Heart left ventricle (tissue), 16 donors: ENCODE measurements around the gene KCTD2. TPM values are rescaled to one million over a fixed set of nuclear protein-coding genes. Genes with fewer than 3 reads are reported as not detected.

ENCODE experiments used
- ATAC-seq, 4 donors: fragments of 200-7000 bp; cut with Tn5 transposase; one replicate each; pipeline ENCODE4 v1.9.1; 2020 to 2022; ENCODE audit warnings: moderate library complexity in 4 of 4, mild to moderate bottlenecking in 3 of 4, moderate number of reproducible peaks in 1 of 4
- DNase-seq, 5 donors: peaks; one replicate each; pipeline ENCODE4 v3.0.0-alpha.2; 2020
- H3K27ac ChIP-seq, 12 donors: fragments of 200-600 bp; sonication (generic) in 4 of 12; one replicate each; pipeline versions ENCODE4 v1.5.0 to v1.8.0; 2016 to 2022; ENCODE audit warnings: mild to moderate bottlenecking in 2 of 12
- H3K27me3 ChIP-seq, 9 donors: fragments of 200-600 bp; sonication (generic) in 2 of 9; one replicate each; pipeline versions ENCODE4 v1.5.1 to v1.8.0; 2016 to 2022; ENCODE audit warnings: mild to moderate bottlenecking in 3 of 9
- H3K36me3 ChIP-seq, 9 donors: fragments of 200-600 bp; sonication (generic) in 2 of 9; one replicate each; pipeline versions ENCODE4 v1.5.0 to v1.8.0; 2018 to 2022; ENCODE audit warnings: mild to moderate bottlenecking in 2 of 9
- H3K4me1 ChIP-seq, 12 donors: fragments of 200-600 bp; sonication (generic) in 4 of 12; one replicate each; pipeline versions ENCODE4 v1.5.0 to v1.8.0; 2016 to 2022; ENCODE audit warnings: mild to moderate bottlenecking in 3 of 12
- H3K4me3 ChIP-seq, 12 donors: fragments of 200-600 bp; sonication (generic) in 4 of 12; one replicate each; pipeline versions ENCODE4 v1.5.0 to v1.8.0; 2017 to 2022; ENCODE audit warnings: mild to moderate bottlenecking in 9 of 12, moderate library complexity in 4 of 12
- H3K9me3 ChIP-seq, 12 donors: fragments of 200-600 bp; sonication (generic) in 4 of 12; one replicate each; pipeline versions ENCODE4 v1.5.0 to v1.8.0; 2016 to 2022; ENCODE audit warnings: mild to moderate bottlenecking in 1 of 12
- POLR2A ChIP-seq, 2 donors: fragments of 450-650 bp; IDR thresholded peaks; one replicate each; pipeline ENCODE4 v1.6.1; 2017; ENCODE audit warnings: antibody characterized with exemption in 2 of 2, mild to moderate bottlenecking in 2 of 2, moderate library complexity in 2 of 2
- WGBS, 4 donors: extraction: QIAGEN DNeasy Blood & Tissue Kit in 2 of 4; methylation state at CpG; one replicate each; pipeline versions ENCODE4 v1.1.5 to v1.1.7; 2013 to 2018; 5-methylcytosine and 5-hydroxymethylcytosine counted together
- intact Hi-C, 10 donors: fragments of 100-400 bp; cut with DNase I; formaldehyde crosslinking; loops; one replicate each; pipeline versions ENCODE4 v1.11.1 to v1.14.2; 2022
- polyA plus RNA-seq, 2 donors: library from polyadenylated mRNA; stranded (reverse); fragments of 200-250 nt; gene quantifications; one replicate each; pipeline ENCODE4 v1.2.3, GENCODE V29; 2013
- total RNA-seq, 9 donors: library from RNA; depleted of rRNA in 2 of 9; stranded (reverse); fragments of >200 nt in 2 of 9; fragmentation: NEBNext Ultra II Directional in 3 of 9; extraction: Animal tissue kit (Norgen Biotek cat#: 25700) in 3 of 9; gene quantifications; one replicate each; pipeline versions ENCODE4 v1.1.0 to v1.2.4, GENCODE V29; 2016 to 2023
- TF ChIP-seq, protein P1 (sequence below), 12 donors: fragments of 200-600 bp; sonication (generic) in 4 of 12; IDR thresholded peaks; one replicate each; pipeline versions ENCODE4 v1.5.0 to v1.8.0; 2018 to 2022; ENCODE audit warnings: antibody characterized with exemption in 12 of 12, mild to moderate bottlenecking in 5 of 12
- donor health status: ischemic (EF 13 %, LVEDD 7.1; RV severe dilation, severe dysfunction).
- donor health status: healthy with polysubstance abuse.
- donor health status: DM: no; HTN: yes; CAD: no.
- donor health status: DM: no; HTN: no; CAD: no.
- donor health status: ischemic (EF 25% LVEDD 6.9; RV normal size, moderate dysfunction).
- donor health status: ischemic (EF 25% LVEDD 5.7; RV mildly dilated, moderate dysfunction).
- donor health status: healthy.
- donor health status: DM: yes; HTN: yes; CAD: no.
- donor health status: ischemic (EF 35%, LVEDD 5.7; RV mildly dilated, moderate dysfunction).
- donor health status: nonischemic (EF 11% LVEDD 7.7; RV severe dilation, severe dysfunction).
- donor health status: DM: yes; HTN: yes; CAD: no.
- donor health status: PGD.
- donor health status: ischemic (EF 29% LVEDD 5.4; RV normal size, mild dysfunction).
- donor health status: nonischemic (EF 23%, LVEDD 6.1; RV moderate dilation, normal function).

KCTD2 gene
- total and polyA plus RNA-seq, 11 donors: 15.7 to 38.7 (median 31.5) TPM

GRCh38 chr17:75012096-75012345 is 35.0 kb upstream of the KCTD2 start:
- H3K4me3 ChIP-seq: peak overlapping the region; percentile 68 to 96 (median 89)
- no peaks in the 10 kb centered on the region for H3K27me3 ChIP-seq
- TF ChIP-seq POLR2A (IDR thresholded peaks at IDR 0.05): no peak
- TF ChIP-seq, protein P1, sequence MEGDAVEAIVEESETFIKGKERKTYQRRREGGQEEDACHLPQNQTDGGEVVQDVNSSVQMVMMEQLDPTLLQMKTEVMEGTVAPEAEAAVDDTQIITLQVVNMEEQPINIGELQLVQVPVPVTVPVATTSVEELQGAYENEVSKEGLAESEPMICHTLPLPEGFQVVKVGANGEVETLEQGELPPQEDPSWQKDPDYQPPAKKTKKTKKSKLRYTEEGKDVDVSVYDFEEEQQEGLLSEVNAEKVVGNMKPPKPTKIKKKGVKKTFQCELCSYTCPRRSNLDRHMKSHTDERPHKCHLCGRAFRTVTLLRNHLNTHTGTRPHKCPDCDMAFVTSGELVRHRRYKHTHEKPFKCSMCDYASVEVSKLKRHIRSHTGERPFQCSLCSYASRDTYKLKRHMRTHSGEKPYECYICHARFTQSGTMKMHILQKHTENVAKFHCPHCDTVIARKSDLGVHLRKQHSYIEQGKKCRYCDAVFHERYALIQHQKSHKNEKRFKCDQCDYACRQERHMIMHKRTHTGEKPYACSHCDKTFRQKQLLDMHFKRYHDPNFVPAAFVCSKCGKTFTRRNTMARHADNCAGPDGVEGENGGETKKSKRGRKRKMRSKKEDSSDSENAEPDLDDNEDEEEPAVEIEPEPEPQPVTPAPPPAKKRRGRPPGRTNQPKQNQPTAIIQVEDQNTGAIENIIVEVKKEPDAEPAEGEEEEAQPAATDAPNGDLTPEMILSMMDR (IDR thresholded peaks at IDR 0.05): no peak
- intact Hi-C loops: loop anchor here in 9 of 10 donors (1.0 to 5.0 kb wide), 9 partner anchors 21 to 51 kb away; partner anchors contain the start of gene CDR2L (in 1 of the 9)
- 20 to 39% (median 36%) methylated on average over 5 of the region's 5 CpGs for WGBS, 4 donors
- peaks cover 0 to 34% (median 22%) of the 10 kb centered on the region in 12 donors for H3K4me1 ChIP-seq
- H3K9me3 ChIP-seq: no peaks in the 10 kb centered on the region
- H3K36me3 ChIP-seq: peaks cover 0 to 12% (median 7%) of the 10 kb centered on the region in 9 donors
- DNase-seq: no peak
- ATAC-seq: no peak
- H3K27ac ChIP-seq: peak overlapping the region; percentile 52 to 96 (median 90)

DNA sequence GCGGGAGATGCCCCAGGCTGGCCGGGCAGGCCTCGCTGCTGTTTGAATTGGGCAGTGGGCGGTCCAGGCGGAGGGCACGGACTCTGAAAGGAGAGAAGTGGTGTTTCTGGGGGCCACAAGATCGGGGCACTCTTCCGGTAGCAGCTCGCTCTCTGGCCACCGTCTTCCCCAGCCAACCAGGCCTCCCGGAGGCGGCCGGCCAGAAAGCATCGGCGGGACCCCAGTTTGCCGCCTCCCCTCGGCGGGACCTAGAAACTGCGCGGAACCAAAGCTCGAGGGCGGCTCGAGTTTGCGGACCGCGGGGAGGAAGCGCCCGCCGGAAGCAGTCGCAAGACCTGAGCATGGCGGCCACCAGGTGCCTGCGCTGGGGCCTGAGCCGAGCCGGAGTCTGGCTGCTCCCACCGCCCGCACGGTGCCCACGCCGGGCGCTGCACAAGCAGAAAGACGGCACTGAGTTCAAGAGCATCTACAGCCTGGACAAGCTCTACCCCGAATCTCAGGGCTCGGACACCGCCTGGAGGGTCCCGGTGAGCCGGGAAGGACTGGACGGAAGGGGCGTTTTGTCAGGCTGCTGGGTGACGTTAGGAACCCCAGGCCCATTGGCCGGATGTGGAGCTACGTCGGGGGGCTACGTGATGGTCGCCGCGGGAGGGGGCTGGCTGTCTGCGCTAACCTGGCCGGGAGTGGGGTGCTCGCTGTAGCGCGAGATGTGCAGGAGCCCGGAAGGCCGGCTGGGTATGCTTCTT is 34.5 kb upstream of the KCTD2 start, which contains the start of gene MRPL58:
TSS of gene MRPL58 (plus strand) at position 325 of the 746 bp plus-strand sequence. CDS start at position 342, 17 bp downstream.
- Histone ChIP-seq H3K27me3 (no peaks in the 10 kb centered on the region), H3K9me3 (no peaks in the 10 kb centered on the region), H3K4me1 (peaks cover 0 to 34% (median 22%) of the 10 kb centered on the region in 12 donors), H3K36me3 (peaks cover 0 to 17% (median 7%) of the 10 kb centered on the region in 9 donors), H3K27ac (peak within 1 kb of the TSS; percentile 52 to 96 (median 90)), H3K4me3 (peak within 1 kb of the TSS; percentile 68 to 96 (median 89))
- TF ChIP-seq POLR2A (IDR thresholded peaks at IDR 0.05): no peak
- TF ChIP-seq, protein P1 (IDR thresholded peaks at IDR 0.05): peak; percentile 37 to 76 (median 64)
- peak; percentile 76 to 93 (median 91) for ATAC-seq
- peak; percentile 83 to 90 (median 87) for DNase-seq
- 1 to 4% (median 2%) methylated on average over 34 to 63 of the region's 63 CpGs for WGBS, 4 donors
- intact Hi-C loops: loop anchor here in 9 of 10 donors (1.0 to 5.0 kb wide), 9 partner anchors 20 to 51 kb away; partner anchors contain the start of gene CDR2L (in 1 of the 9)

GRCh38 chr17:75013092-75013559 is 33.9 kb upstream of the KCTD2 start:
- ATAC-seq (no peak), DNase-seq (no peak)
- H3K27me3 ChIP-seq: no peaks in the 10 kb centered on the region
- H3K4me1 ChIP-seq: peaks cover 0 to 34% (median 22%) of the 10 kb centered on the region in 12 donors
- H3K36me3 ChIP-seq: peaks cover 0 to 23% (median 10%) of the 10 kb centered on the region in 9 donors
- intact Hi-C loops: loop anchor here in 9 of 10 donors (2.0 to 5.0 kb wide), 7 partner anchors 20 to 51 kb away; no protein-coding TSS in a partner anchor
- peak overlapping the region; percentile 68 to 96 (median 89) for H3K4me3 ChIP-seq
- no peak for TF ChIP-seq POLR2A (IDR thresholded peaks at IDR 0.05)
- TF ChIP-seq, protein P1 (IDR thresholded peaks at IDR 0.05): no peak
- 0 to 1% (median 0%) methylated on average over 10 of the region's 10 CpGs for WGBS, 4 donors
- no peaks in the 10 kb centered on the region for H3K9me3 ChIP-seq
- peak overlapping the region; percentile 52 to 96 (median 90) for H3K27ac ChIP-seq

DNA sequence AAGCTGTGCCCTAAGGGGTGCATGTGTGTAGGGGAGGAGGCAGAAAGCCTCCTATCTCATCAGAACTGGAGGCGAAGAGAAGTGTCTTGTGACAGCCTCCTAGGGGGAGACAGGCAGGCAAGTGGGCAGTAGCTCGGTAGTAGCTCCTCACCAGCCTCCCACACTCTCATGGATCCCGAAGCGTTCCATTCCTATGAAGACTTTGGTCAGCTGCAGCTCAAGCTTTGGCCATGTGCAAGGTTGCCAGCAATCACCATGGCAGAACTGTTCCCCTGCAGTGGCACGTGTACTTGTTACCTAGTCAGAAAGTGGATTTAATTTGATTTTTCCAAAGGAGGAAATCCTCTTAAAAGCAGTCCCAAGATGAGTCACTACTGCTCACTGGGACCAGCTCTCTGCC is 27.9 kb upstream of the KCTD2 start:
- TF ChIP-seq, protein P1 (IDR thresholded peaks at IDR 0.05): no peak
- no peak overlapping the region for H3K4me3 ChIP-seq
- H3K4me1 ChIP-seq: peaks cover 0 to 4% (median 0%) of the 10 kb centered on the region in 12 donors
- intact Hi-C loops: no loop called here
- 84 to 91% (median 88%) methylated on average over 5 of the region's 5 CpGs for WGBS, 4 donors
- peaks cover 0 to 69% (median 54%) of the 10 kb centered on the region in 9 donors for H3K36me3 ChIP-seq
- DNase-seq: no peak
- no peaks in the 10 kb centered on the region for H3K27me3 ChIP-seq
- no peak overlapping the region for H3K27ac ChIP-seq
- ATAC-seq: no peak
- no peaks in the 10 kb centered on the region for H3K9me3 ChIP-seq
